NCI-H1694 (cell line): ENCODE results near the gene STAT2.
"Not testable (repeated sequence)": the region's sequence is repeated elsewhere in the genome, so short reads cannot be mapped to it uniquely, and the experiment has no call there.

Experiments used
- DNase-seq: peaks from one replicate; lab custom pipeline; 2025; lab: John Stamatoyannopoulos, UW

The STAT2 gene

DNA sequence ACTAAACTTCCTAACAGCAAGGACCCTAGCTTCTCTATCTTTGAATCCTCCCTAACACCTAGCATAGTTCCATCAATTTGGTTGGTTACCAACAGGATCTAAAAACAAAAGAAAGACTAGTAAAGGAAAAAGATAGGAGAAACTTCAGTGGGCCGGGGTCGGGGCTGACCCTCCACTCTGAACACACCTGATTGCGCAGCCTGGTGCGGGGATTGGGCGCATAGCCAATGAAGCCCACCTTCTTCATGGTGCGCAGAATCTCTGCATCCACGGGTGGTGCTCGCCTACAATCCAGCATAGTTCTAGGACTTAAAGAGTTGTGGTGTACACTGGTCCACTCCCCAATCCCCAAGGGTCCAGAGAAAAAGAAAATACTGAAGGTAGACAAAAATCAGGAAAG, 33.8 kb downstream of the STAT2 start:
- no peak for DNase-seq

DNA sequence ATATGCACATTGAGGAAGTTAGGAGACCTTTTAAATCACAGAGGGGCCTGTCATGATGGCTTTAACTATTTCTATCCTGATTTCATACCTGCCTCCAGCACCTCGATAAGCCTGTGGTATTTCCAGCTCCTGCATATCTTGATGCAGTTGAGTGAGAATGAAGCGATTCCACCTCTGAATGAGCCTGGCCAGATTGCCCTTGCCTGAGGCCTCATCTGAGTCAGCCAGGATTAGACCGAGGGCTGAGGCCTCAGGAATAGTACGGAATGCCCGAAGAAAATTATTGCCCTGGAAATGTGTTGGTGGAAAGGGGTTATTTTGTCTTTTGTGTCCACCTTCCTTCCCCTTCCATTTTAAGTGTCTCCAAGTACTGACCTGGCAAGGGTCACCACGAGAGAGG, 35.7 kb downstream of the STAT2 start:
- no peak for DNase-seq

DNA sequence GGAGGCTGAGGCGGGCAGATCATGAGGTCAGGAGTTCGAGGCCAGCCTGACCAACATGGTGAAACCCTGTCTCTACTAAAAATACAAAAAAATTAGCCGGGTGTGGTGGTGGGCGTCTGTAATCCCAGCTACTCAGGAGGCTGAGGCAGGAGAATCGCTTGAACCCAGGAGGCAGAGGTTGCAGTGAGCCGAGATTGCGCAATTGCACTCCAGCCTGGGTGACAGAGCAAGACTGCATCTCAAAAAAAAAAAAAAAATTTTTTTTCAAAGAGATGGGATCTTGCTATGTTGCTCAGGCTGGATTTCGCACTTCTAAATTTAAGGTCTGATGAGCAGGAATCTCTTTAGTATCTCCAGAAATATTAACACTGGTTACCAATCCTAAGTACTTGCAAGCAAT, 38.3 kb downstream of the STAT2 start:
- DNase-seq: not testable (repeated sequence)

DNA sequence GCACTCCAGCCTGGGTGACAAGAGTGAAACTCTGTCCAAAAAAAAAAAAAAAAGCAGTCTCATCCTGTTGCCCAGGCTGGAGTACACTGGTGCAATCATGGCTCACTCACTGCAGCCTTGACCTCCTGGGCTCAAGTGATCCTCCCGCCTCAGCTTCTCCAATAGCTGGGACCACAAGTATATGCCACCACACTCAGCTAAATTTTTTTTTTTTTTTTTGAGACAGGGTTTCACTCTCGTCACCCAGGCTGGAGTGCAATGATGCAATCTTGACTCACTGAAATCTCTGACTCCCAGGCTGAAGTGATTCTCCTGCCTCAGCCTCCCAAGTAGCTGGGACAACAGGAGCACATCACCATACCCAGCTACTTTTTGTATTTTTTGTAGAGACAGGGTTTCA, 38.9 kb downstream of the STAT2 start:
- no peak for DNase-seq

DNA sequence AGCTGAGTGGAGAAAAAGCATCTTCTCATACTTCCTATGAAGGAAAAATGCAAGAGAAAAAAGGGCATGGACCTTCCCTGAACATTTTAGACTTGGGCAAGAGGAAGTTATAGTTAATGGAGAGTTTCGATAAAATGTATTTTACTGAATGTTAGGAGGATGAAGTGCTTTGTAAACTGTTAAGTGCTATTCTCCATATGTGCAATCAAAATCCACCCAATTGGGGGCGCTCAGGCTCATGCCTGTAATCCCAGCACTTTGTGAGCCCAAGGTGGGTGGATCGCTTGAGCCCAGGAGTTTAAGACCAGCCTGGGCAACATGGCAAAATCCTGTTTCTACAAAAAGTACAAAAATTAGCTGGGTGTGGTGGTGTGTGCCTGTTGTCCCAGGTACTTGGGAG, 42.2 kb downstream of the STAT2 start:
- no peak for DNase-seq

DNA sequence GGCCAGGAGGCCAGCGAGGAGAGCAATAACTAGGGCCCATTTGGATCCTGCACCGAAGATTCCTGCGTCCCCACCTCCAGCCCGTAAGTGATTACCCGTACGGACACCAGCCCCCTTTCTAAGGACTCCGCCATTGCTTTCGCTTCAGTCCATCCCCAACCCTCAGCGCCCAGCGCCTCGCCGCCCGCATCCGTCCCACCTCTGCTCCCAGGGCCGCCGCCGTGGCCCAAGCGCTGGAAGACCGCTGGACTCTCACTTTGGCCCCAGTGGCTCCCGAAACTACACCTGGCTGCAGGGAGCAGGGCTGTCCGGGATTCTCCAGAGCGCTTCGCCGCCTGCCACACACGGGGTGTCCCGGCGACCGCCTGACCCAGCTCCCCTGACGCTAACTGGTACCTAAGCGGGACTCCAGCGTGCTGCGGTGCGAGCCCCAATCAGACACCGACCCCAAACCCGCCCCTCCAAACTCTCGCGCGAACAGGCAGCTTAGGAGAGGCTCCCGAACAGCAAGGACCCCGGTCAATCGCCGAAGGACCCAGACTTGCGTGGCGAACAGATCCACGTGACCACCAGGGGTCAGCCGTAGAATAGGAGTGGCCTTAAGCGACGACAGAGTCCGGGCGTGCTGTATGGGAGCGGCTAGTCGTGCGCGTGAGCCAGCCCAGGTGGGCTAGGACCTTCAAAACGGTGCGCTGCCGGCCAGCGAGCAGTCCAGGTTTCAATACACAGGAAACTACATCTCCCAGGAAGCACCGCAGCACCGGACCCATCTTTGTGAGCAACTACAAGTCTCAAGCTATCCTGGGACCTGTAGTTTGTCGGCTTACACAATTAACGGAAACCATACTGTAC, 44.1 kb downstream of the STAT2 start, which contains the start of gene CNPY2:
TSS of gene CNPY2 (minus strand) at position 367 of the 852 bp plus-strand sequence. CDS start 771 bp downstream, outside the sequence.
- DNase-seq: peak; percentile 84

DNA sequence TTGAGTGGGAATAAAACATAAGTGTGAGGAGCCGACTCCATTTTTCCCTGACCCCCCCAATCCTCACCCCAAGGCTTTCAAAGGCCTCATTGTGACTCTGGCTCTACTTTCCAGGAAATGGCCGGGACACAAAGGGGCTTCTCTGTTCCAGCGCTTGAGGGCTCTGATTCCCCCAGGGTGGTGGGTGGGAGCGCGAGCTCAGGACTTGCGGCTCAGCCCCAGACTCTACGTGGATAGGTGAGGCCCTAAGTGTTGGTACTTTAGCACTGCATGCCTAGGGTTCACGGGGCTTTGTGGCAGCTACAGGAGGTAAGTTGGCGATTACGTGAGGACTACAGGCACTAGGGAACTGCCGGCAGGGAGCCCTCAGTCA, 44.7 kb downstream of the STAT2 start:
- no peak for DNase-seq

DNA sequence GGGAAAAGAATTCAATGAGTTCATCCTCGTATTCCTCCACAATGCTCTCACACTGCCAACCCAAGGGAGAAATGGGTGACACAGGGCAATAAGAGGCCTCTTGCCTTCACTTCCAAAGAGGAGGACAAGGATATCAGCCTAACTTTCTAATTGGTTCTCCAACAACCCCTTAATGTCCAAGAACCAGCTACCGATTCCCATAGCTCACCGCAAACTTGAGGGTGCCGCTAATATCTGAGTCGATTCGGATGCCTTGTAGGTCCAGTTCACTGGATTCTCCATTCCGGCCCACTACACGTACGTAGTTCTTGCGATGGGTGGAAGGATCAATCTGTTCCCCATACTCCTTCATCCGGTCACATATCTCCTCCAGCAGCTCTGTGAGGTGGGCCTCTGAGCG, 48.9 kb downstream of the STAT2 start:
- no peak for DNase-seq

DNA sequence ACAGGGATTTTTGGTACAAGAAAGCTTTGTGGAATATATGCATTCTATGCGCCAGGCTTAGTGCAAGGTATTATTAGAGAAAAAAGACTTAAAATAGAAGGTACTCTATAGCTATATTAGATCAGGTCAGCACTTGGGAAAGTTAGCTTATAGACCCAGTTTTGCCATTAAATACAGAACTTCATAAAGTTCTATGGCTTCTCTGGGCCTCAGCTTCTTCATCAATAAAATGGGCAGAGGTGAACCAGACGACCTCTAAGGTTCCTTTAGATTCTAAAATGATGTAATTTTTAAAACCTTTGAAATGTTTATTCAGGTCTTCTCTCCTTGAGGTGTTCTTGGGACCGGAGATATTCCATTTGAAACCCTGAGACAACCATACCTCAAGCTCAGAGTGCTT, 51.2 kb downstream of the STAT2 start:
- DNase-seq: no peak

DNA sequence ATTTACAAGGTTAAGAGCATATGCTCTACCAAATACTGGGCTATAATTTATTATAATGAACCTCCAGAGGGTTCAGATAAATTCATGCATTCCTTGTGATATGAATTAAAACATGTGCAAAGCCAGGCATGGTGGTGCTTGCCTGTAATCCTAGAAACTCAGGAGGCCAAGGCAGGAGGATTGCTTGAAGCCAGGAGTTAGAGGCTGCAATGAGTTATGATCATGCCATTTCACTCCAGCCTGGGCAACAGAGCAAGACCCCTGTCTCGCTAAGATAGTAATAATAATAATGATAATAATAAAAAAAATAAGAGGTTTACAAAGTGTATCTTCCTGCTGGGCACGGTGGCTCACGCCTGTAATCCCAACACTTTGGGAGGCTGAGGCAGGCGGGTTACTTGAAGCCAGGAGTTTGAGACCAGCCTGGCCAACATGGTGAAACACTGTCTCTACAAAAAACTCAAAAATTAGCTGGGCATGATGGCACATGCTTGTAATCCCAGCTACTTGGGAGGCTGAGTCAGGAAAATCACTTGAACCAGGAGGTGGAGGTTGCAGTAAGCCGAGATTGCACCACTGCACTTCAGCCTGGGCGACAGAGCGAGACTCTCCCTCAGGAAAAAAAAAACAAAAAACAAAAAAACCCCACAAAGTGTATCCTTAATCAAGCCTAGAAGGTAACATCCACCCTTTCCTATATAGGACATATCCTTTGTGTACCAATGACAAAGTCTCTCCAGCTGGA, 52.5 kb downstream of the STAT2 start:
- no peak for DNase-seq

DNA sequence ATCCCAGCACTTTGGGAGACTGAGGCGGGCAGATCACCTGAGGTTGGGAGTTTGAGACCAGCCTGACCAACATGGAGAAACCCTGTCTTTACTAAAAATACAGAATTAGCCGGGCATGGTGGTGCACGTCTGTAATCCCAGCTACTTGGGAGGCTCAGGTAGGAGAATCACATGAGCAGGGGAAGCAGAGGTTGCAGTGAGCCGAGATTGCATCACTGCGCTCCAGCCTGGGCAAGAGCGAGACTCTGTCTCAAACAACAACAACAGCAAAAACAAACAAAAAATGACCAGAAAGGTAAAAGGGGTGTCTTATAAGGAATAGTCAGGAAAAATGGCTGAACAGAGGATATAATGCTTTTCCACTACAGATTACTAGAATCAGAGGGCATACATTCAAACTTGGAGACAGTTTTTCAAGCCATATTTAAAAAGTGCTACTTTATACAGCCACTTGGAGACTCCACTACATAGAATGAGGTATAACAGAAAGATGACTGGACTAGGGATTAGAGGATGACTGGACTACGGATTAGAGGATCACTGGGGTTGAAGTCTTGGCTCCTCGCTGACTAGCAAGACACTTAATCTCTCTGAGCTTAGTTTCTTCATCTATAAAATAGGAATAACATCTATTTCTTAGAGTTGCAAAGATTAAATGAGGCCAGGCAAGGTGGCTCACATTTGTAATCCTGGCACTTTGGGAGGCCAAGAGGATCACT, 54.9 kb downstream of the STAT2 start:
- DNase-seq: no peak

DNA sequence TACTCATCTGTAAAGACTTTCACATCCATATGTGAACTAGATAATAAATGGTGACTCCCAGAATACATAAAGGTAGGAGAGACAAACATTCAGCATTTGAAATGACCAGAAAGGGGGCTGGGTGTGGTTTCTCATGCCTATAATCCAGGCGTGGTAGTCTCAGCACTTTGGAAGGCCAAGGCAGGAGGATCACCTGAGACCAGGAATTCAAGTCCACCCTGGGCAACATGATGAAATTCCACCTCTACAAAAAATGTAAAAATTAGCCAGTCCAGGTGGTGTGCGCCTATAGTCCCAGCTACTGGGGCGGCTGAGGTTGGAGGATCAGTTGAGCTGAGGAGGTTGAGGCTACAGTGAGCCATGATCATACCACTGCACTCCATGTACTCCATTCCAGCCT, 55.6 kb downstream of the STAT2 start:
- no peak for DNase-seq

DNA sequence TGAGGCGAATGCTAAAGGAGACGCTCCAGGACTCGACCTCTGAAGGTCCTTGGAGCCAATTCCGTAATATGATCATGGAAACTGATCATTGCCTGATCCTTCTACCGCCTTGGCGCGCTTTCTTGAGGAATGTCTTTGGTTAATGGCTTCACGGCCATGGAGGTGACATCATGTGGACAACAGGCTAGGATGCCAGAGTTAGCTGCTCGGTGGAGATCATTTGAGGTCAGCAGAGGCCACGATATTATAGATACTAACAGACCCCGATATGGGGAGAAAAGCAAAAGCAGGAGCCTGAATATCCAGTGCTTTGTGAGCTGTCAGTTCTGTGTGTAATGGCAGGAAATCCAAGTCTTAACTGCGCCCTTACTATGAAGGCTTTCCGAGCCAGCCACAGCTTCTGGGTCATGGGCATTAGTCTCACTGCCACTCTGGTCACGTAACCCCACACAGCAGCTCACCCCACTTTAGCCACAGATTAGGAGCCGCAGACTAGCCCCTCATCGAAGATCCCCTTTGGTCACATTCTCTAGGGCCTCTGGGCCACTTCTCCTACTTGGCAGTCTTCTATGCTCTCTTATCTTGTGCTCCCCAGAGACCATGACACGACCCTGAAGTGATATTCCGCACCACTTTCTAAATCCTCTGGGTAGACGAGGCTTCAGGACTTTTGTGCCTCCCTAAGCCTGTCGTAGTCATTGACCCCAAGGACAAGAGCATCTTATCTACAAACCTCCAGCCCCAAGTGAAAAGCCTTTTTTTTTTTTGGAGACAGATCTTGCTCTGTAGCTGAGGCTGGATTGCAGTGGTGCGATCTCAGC, 59.1 kb downstream of the STAT2 start:
- DNase-seq: no peak

DNA sequence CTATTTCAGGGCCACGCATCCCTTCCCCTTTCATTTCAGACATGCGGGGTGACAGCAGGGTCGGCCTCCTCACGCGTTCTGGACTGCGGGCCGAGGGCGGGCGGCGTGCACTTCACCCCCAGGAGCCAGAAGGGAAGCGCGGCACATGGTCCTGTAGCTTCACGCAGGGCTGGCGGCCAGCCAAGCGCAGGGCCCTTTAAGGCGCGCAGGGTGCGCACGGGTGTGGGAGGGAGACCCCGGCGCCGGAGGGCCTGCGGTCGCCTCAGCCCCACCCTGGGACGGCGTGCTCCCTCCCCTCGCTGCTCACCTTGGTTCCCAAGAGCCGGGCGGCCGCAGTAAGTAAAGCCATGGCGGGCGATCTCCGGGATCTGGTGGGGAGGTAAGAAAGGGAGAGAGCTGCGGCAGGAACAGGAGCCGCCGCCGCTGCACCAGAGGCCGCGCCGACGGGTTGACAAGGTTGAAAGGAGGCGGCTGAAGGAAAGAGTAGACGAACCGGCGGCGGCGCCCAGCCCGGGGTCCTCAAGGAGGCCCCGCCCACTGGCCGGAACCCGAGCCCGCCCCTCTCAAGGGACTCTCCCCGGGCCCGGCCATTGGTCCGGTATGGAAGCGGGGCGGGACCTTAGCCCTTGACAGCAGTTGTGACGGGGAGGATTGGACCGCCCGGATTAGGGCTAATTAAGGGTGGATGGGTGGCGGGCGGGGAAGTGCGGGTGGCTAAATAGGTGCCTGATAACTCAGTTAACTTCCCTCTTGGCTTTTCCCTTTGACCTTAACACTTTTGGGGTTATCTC, 59.9 kb downstream of the STAT2 start, which contains the start of gene CS:
TSS of gene CS (minus strand) at position 478 of the 791 bp plus-strand sequence. CDS start at position 349, 129 bp downstream.
- peak; percentile 90 for DNase-seq

DNA sequence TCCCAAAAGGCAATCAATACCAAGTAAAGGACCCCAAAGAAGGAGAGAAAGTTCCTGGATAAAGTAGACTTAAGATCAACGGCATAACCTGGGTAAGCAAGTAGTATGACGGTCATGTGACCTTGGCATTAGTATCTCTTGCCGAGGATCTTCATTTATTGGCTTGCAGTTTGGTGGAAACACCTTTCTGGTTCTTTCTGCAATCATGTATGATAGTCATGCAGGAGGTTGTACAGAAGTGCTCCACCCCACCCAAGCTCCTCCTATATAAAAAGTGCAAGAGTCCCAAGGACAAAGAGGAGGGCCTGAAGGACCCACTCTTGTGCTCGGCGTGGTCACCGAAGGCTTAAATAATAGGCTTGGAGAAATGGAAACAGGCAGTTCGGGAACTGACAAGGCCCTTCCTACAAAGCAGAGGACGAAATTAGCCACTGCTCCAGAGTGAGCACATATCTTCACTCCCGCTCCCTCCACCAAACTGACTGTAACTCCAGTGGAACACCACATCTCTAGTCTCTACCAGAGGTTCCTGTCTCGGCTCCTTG, 60.5 kb downstream of the STAT2 start:
- no peak for DNase-seq

DNA sequence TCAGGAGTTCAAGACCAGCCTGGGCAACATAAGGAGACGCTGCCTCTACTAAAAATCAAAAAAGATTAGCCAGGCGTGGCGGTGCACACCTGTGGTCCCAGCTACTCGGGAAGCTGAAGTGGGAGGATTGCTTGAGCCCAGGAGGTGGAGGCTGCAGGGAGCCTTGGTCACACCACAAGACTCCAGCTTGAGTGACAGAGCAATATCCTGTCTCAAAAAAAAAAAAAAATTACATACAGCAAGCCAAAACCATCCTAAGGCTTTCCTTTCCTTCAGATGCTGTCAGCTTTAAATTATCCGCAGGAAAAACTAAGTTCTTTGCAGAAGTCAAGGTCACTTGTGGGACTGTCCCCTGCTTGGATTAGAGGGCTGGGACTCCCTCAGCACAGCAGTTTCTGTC, 61.1 kb downstream of the STAT2 start:
- no peak for DNase-seq

DNA sequence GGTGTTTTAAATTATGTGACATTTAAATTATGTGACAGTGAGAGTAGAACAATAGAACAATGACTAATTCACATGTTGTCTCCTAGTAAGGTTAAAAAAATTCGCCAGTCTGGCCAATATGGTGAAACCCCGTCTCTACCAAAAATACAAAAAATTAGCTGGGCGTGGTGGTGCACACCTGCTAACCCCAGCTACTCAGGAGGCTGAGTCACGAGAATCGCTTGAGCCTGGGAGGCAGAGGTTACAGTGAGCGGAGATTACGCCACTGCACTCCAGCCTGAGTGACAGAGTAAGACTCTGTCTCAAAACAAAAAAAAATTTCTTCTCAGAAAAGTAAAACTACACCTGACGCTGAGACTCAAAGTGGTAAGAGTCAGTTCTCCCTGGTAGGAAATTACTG, 62.5 kb downstream of the STAT2 start:
- no peak for DNase-seq

DNA sequence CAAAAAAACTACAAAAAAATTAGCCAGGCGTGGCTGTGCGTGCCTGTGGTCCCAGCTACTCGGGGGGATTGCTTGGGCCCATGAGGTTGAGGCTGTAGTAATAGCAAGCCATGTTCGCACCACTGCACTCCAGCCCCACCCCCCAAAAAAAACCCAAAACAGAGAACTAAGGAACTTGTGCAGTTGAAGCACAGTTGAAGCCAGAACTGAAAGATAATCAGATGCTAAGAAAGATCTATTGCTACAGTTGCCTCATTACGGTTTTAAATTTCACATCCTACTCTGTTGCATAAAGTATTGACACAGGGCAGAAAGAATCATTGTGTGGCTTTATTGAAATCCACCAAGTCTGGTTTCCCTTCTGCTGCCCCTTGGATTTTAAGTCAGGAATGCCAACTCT, 63.6 kb downstream of the STAT2 start:
- DNase-seq: no peak

DNA sequence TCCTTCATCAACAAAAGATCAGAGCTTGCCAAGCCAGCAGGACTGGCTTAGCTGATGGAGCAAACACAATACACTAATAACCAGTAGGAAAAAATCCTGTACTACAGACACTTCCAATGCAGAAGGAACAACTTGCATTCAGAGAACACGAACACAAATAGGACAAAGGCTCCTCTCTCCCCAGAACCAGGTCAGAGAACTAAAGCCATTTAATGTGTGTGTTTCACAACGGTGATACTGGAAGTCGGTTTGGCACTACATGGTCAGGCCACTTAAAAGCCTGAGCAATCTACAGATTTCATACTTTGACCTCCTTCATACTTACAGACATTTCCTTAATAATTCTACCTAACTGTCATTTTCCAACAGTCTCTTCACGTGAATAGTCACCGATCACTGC, 66.1 kb downstream of the STAT2 start:
- no peak for DNase-seq
